HFF-Myc (cell line): ENCODE results near the gene CALHM5.

Experiments used
- DNase-seq: peaks from one replicate; pipeline ENCODE4 v3.0.0-alpha.2; 2011; ENCODE audit warnings: low read depth; ENCODE audit errors: extremely low read depth
- H3K4me3 ChIP-seq: replicated peaks from 2 replicates; pipeline ENCODE4 v1.5.1; 2011; ENCODE audit warnings: low read depth, mild to moderate bottlenecking, control low read depth, low read length
- CTCF ChIP-seq: IDR thresholded peaks from 2 replicates; pipeline ENCODE4 v1.5.1; 2012; ENCODE audit warnings: mild to moderate bottlenecking, low read depth, low read length, control low read depth; ENCODE audit errors: missing control alignments

CALHM5 gene

DNA sequence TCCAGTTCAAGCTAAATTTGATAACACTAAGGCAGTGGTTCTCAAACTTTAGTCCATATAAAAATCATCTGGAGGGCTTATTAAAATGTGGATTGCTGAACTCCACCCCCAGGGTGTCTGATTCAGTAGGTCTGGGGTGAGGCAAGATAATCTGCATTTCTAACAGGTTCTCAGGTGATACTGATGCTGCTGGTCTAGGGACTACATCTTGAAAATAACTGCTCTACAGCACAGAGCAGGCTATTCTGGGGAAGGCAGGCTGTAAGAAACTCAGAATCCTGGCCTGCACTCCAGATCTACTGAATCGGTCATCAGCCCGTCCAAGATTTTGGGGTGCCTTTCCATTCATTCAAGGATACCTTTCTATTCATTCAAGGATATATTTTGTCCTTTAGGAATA is 11.5 kb downstream of the CALHM5 start:
- H3K4me3 ChIP-seq = no peak overlapping the region
- DNase-seq = no peak
- no peak for TF ChIP-seq CTCF

- TF ChIP-seq CTCF = no peak
- no peak overlapping the region for H3K4me3 ChIP-seq
- DNase-seq = no peak
Measured at GRCh38 chr6:116524236-116524635, 12.8 kb downstream of the CALHM5 start.

- no peak for TF ChIP-seq CTCF
- DNase-seq = no peak
- H3K4me3 ChIP-seq = no peak overlapping the region
Measured at GRCh38 chr6:116528133-116528532, 16.7 kb downstream of the CALHM5 start.

DNA sequence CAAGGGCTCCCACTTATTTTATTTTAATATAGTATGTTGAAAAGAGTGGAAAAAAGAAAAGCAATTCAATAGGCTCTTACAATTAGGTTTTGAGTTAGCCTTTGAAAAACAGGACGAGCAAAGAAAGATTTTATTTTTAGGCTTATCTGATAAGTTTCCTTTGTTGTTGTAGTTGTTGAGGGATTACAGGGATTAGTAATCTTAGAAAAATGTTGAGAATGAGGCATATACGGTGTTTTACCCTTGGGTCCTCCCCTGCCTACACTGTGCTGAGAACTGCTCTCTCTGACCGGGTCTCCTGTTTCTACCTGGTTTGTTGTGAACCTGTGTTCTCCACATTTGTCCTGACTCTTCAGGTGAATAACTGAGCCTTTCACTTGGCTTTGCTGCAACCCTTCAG is 17.3 kb downstream of the CALHM5 start:
- H3K4me3 ChIP-seq = no peak overlapping the region
- DNase-seq = no peak
- TF ChIP-seq CTCF = no peak

DNA sequence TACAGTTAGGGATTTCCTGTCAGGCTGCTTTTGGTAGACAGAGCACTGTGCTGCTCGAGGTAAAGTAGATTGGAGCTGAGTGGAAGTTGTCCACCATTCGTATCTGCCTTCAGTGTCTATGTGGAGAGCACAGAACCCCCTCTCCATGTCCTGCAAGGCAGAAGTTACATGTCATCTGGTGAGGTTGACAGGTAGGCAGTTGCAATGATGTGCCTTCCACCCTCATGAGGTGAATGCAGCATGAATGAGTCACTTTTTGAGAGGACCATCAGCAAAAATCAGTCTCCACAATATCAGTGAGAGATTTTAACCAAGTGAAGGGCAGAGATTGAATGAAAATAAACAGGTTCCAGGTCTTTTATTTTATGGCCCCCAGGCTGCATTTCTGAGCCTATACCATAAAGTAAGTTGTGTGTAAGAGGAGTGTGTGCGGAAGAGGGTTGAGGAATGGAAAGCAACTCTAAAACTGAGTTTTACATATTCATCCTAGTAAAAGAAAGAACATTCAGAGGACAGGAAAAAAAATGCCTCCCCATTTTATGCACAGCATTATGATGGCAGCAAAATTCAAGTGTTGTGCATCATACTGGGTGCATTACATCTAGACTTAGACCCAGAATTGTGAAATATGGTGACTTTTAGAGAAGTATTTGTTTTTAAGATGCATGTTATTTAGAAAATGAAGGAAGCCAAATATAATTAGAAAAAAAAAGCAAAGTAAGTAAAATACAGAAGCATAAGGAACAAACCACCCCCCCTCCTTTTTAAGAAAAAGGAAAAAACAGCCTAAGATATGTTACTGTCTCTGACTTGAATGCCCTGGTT is 18.2 kb downstream of the CALHM5 start:
- DNase-seq = no peak
- no peak overlapping the region for H3K4me3 ChIP-seq
- TF ChIP-seq CTCF = no peak

GRCh38 chr6:116530436-116530835 is 19.0 kb downstream of the CALHM5 start:
- no peak for TF ChIP-seq CTCF

More at GRCh38 chr6:116530436-116530835, 19.0 kb downstream of the CALHM5 start:
- H3K4me3 ChIP-seq = no peak overlapping the region
- DNase-seq = no peak
